ENCODE results near the gene CXCL3.

CXCL3 gene

GRCh38 chr4:74055096-74055495 is 16.6 kb upstream of the CXCL3 start:
- no peak for DNase-seq

- DNase-seq: peak; percentile 11
Observed at GRCh38 chr4:74054483-74055047, 16.1 kb upstream of the CXCL3 start.

DNA sequence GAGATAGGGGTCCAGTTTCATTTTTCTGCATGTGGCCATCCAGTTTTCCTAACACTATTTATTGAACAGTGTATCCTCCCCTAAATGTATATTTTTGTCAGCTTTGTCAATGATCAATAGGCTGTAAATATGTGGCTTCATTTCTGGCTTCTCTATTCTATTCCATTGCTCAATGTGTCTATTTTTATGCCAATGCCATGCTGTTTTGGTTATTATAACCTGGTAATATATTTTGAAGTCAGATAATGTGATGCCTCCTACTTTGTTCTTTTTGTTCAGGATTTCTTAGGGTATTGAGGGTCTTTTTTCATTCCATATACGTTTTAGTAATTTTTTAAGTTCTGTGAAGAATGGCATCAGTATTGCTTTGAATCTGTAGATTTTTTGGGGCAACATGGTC is 8.7 kb upstream of the CXCL3 start:
- DNase-seq: no peak

DNA sequence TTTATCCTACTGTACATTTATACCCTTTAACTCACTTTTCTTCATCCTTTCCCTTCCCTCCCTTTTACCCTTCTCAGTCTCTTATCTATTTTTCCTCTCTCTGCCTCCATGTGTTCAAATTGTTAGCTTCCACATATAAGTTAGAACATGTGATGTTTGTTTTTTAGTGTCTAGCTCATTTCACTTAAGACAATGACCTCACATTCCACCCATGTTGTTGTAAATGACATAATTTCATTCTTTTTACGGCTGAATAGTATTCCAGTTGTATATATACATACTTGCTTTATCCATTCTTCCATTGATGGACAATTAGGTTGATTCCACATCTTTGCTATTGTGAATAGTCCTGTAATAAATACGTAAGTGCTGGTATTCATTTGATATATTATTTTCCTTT is 7.3 kb upstream of the CXCL3 start:
- DNase-seq: no peak

GRCh38 chr4:74045247-74045646 is 6.8 kb upstream of the CXCL3 start:
- DNase-seq: no peak

GRCh38 chr4:74044677-74045076 is 6.2 kb upstream of the CXCL3 start:
- no peak for DNase-seq

GRCh38 chr4:74042681-74043080 is 4.2 kb upstream of the CXCL3 start:
- DNase-seq: no peak

DNA sequence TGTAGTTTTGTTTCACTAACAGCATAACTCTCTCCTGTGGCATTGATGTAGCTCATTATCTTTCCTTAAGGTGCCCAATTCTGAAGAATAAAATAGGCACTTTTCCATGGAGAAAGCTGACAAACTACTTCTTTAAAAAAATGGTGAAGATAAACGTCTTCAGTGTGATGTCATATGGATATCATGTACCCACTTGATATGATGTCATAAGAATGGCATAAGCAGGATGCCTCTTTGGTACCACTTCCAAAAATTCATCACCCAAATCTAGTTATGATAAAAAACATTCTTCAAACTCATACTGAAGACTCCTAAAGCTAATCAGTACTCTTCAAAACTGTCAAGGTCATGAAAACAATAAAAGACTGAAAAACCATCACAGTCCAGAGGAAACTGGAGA is 2.9 kb upstream of the CXCL3 start:
- no peak for DNase-seq

GRCh38 chr4:74039315-74039763 is 850 bp upstream of the CXCL3 start:
- no peak for DNase-seq

GRCh38 chr4:74038086-74038424 is 434 bp downstream of the CXCL3 start:
- no peak for DNase-seq

DNA sequence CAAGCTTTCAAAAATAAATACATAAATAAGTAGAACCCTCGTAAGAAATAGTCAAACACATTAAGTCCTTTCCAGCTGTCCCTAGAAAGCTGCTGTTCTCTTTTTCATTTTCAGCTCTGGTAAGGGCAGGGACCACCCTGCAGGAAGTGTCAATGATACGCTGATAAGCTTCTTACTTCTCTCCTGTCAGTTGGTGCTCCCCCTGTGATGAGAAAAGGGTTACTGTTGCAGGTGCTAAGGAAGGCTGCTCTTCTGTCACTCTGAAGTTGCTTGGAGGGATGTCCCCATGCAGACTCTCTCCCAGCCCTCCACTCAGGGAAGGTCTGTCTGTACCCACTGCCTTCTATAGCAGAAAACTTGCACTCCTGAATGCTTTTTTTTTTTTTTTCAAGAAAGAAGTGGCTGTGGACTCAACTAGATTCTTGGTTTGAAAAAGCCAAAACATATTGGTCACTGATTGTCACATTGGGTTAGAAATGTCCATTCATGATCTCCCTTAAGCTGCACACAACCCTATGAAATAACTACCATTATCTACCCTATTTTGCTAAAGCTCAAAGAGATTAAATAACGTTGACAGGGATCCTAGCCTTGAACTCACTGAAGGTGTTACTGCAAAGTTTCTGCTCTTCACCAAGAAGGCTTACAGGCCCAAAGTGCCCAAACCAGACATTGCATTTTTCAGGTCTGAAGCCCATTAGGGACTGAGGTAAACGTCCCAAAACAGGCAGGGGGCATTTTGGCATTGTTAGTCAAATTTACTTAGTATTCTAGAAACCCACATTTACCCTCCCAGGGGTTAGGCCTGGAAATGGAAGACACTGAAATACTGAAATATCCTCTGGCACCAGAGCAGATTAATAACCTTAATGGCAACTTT is 1.2 kb downstream of the CXCL3 start:
- DNase-seq: peak; percentile 15

GRCh38 chr4:74033739-74034138 is 4.8 kb downstream of the CXCL3 start:
- no peak for DNase-seq

GRCh38 chr4:74032064-74032463 is 6.4 kb downstream of the CXCL3 start:
- no peak for DNase-seq

GRCh38 chr4:74031576-74031975 is 6.9 kb downstream of the CXCL3 start:
- DNase-seq: no peak

- no peak for DNase-seq
Observed at GRCh38 chr4:74030285-74030684, 8.2 kb downstream of the CXCL3 start.

- no peak for DNase-seq
Observed at GRCh38 chr4:74028504-74028903, 10.0 kb downstream of the CXCL3 start.

DNA sequence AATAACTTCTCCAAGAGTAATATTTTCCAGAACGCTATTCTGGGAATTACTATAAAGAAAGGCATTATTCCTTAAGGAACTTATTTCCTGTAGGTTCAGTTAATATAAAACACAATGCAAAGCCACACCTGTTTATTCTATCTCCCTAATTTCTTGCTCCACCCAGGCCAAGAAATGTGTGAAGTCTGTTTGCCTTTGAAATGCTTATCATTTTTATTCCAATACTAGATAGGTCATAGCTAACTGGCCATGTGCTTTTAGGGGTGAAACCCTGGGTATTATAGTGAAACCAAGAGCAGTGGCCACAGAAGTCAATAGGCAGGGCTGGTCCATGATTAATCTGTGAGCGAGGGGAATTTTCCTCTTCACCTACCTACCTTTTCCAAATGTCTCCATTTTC is 14.8 kb downstream of the CXCL3 start:
- no peak for DNase-seq

DNA sequence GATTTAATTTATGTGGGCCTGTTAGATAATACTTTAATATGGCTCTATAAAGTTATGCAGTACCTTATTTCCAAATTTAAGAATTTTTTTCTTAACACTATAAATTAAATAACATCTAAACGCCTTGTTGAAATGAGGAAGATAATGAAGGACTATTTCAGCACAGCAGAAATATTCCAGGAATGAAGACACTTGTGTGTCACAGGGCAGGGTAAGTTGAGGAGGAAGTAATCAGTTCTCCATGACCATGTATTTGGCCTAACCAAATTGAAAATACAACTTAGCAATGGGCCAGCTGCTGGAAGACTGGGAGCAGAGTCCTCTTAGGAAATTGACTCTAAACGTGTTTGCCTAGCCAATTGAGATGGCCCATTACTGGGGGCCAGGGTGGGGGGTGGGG is 16.9 kb downstream of the CXCL3 start:
- no peak for DNase-seq

DNA sequence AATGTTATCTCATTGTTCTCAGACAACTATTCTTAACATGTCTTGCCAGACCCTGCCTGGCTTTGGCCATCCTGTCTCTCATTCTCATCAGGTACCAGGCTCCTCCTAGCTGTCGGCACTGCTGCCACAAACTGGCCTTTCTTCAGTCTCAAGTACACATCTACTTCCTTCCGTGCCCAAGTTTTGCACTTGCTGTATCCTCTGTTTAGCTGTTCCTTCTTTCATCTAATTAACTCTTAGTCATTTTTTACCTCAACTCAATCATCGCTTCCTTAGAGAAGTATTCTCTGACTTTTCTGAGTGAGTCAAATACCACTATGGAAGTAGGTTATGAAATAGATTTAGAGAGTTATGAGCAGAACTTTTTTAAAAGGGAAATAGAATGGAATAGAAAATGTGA is 19.7 kb downstream of the CXCL3 start:
- DNase-seq: peak; percentile 35

GRCh38 chr4:74018116-74018515 is 20.4 kb downstream of the CXCL3 start:
- no peak for DNase-seq

DNA sequence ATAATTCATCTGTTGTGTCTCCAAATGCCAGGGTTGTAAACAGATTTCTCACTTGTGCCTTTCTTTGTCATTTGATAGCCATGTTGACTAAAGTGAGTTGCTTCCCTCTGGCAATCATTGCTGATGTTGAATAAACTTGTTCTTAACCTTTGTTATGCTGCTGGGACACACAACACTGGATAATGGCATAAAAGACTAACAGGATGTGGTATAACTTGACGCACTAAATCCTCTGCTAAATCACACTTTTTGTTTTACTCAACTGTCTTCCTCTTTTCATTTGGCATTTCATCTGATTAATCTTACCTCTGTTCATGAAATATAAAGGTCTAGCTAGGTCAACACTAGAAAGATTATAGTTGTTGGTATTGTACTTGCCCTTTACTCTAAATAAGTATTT is 22.4 kb downstream of the CXCL3 start:
- peak; percentile 26 for DNase-seq

- no peak for DNase-seq
Observed at GRCh38 chr4:74015126-74015780, 23.2 kb downstream of the CXCL3 start.

- DNase-seq: no peak
Observed at GRCh38 chr4:74014332-74014731, 24.2 kb downstream of the CXCL3 start.

DNA sequence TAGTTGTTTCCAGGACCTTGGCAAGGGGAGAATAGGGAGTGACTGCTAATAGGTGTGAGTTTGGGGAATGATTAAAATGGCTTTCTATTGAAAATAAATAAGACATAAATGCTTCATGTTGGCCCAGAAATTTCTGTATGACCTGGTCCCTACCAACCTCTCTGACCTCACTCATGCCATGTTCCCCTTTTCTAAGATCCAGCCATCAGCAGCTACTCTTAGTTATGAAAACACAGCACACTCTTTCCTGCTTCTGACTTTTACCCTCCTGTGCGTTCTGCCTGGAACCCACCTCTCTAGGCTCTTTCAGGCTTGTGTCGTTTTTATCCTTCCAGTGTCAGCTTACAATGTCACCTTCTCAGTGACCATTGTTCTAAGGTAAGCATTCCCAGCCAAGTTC is 25.2 kb downstream of the CXCL3 start:
- DNase-seq: no peak
